Spleen (tissue), 11 donors: ENCODE results near the gene PTPRCAP. TPM values are rescaled to one million over a fixed set of nuclear protein-coding genes. Genes with fewer than 3 reads are reported as not detected.

ENCODE experiments used
- DNase-seq: peaks from one replicate; pipeline ENCODE4 v3.0.0-alpha.2; 2020
- H3K27ac ChIP-seq, 8 donors: fragments of 200-600 bp; sonication (generic) in 7 of 8; 1 replicate in 4 of 8; 2 replicates in 4 of 8; pipeline versions ENCODE4 v1.5.0 to v1.8.0; 2016 to 2021; ENCODE audit warnings: inconsistent platforms in 4 of 8, mild to moderate bottlenecking in 4 of 8, moderate library complexity in 1 of 8
- H3K27me3 ChIP-seq, 7 donors: fragments of 200-600 bp; sonication (generic) in 6 of 7; replicated peaks in 1 of 7; 1 replicate in 4 of 7; 2 replicates in 3 of 7; pipeline versions ENCODE4 v1.5.0 to v1.8.0; 2016 to 2021; ENCODE audit warnings: inconsistent platforms in 3 of 7, mild to moderate bottlenecking in 1 of 7
- H3K36me3 ChIP-seq, 6 donors: fragments of 200-600 bp; sonication (generic) in 5 of 6; 1 replicate in 4 of 6; 2 replicates in 2 of 6; pipeline versions ENCODE4 v1.5.0 to v1.8.0; 2016 to 2021; ENCODE audit warnings: inconsistent platforms in 2 of 6
- H3K4me1 ChIP-seq, 6 donors: fragments of 200-600 bp; sonication (generic) in 5 of 6; 1 replicate in 3 of 6; 2 replicates in 3 of 6; pipeline versions ENCODE4 v1.5.0 to v1.8.0; 2016 to 2021; ENCODE audit warnings: inconsistent platforms in 3 of 6
- H3K4me3 ChIP-seq, 8 donors: fragments of 200-600 bp; sonication (generic) in 7 of 8; 1 replicate in 4 of 8; 2 replicates in 4 of 8; pipeline versions ENCODE4 v1.5.0 to v1.8.0; 2016 to 2021; ENCODE audit warnings: inconsistent platforms in 4 of 8, mild to moderate bottlenecking in 4 of 8, moderate library complexity in 2 of 8
- H3K9me3 ChIP-seq, 8 donors: fragments of 200-600 bp; sonication (generic) in 7 of 8; 1 replicate in 4 of 8; 2 replicates in 4 of 8; pipeline versions ENCODE4 v1.5.0 to v1.8.0; 2016 to 2021; ENCODE audit warnings: inconsistent platforms in 4 of 8
- POLR2A ChIP-seq, 3 donors: fragments of 450-650 bp; IDR thresholded peaks; one replicate each; pipeline ENCODE4 v1.5.1; 2017; ENCODE audit warnings: antibody characterized with exemption in 3 of 3, mild to moderate bottlenecking in 1 of 3
- POLR2AphosphoS5 ChIP-seq, 3 donors: sonication (generic); formaldehyde crosslinking; IDR thresholded peaks; one replicate each; pipeline ENCODE4 v1.5.1; 2017; ENCODE audit warnings: antibody characterized with exemption in 3 of 3
- WGBS, 5 donors: extraction: QIAGEN DNeasy Blood & Tissue Kit in 3 of 5; methylation state at CpG; one replicate each; pipeline versions ENCODE4 v1.1.5 to v1.1.7; 2013 to 2018; 5-methylcytosine and 5-hydroxymethylcytosine counted together
- intact Hi-C: fragments of 100-400 bp; cut with DNase I; formaldehyde crosslinking; loops from one replicate; pipeline ENCODE4 v1.15.0; 2023; ENCODE audit warnings: low total_unique reads
- polyA plus RNA-seq, 3 donors: library from polyadenylated mRNA; stranded (reverse); fragments of 200-250 nt; gene quantifications; one replicate each; pipeline ENCODE4 v1.2.1, GENCODE V29; 2013
- total RNA-seq, 7 donors: library from RNA; depleted of rRNA in 3 of 7; stranded (reverse); fragments of >200 nt in 3 of 7; fragmentation: NEBNext Ultra II Directional in 4 of 7; extraction: Animal tissue kit (Norgen Biotek cat#: 25700) in 4 of 7; gene quantifications; one replicate each; pipeline versions ENCODE4 v1.1.0 to v1.2.1, GENCODE V29; 2016 to 2021
- TF ChIP-seq, protein P1 (sequence below), 11 experiments: fragments of 200-600 bp in 7 of 11; fragments of 450-650 bp in 4 of 11; sonication (generic) in 4 of 11; IDR thresholded peaks in 8 of 11; conservative IDR thresholded peaks in 3 of 11; 1 replicate in 7 of 11; 2 replicates in 4 of 11; pipeline versions ENCODE4 v1.4.0 to v1.8.0; 2016 to 2021; ENCODE audit warnings: antibody characterized with exemption in 11 of 11, inconsistent platforms in 4 of 11, mild to moderate bottlenecking in 1 of 11
- donor health status: healthy with polysubstance abuse.
- donor health status: DM: no; HTN: no; CAD: no; lungs with moderate emphysema.
- donor health status: DM: no; HTN: no; CAD: no.
- donor health status: Bipolar disorder and iron deficiency.
- donor health status: healthy.
- donor health status: DM: no; HTN: no; CAD: no.
- donor health status: DM: yes; HTN: yes; CAD: no.

Gene PTPRCAP
- total and polyA plus RNA-seq, 10 donors, result 119 to 557 (median 238) TPM

DNA sequence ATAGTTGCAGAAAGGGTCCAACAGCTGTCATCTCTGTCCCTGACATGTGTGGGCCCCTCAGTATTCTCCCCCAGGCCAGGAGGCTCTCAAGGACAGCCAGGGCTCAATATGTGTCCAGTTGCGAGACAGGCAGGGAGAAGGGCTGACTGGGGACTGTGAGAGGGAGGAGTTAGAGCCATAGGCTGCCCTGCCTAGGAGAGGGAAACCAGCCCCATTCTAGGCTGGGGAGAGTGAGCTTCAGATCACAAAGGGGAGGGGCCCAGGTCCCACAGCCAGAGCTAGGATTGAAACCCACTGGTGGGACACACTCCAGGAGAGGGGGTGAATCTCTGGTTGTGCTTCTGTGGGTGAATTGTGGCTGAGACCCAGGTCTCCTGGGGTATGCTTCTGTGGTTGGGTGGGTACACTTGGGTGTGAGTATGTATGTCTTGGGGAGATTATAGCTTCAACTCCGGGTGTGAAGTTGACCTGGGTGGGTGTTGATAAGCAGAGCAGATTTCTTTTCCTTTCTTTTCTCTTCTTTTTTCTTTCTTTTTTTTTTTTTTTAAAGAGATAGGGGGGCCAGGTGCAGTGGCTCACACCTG lies 24.1 kb downstream of the PTPRCAP start:
- H3K27me3 ChIP-seq, result peaks cover 0 to 61% (median 11%) of the 10 kb centered on the region in 7 donors
- TF ChIP-seq POLR2AphosphoS5 (IDR thresholded peaks at IDR 0.05) (no peak), POLR2A (IDR thresholded peaks at IDR 0.05) (no peak)
- TF ChIP-seq, protein P1, sequence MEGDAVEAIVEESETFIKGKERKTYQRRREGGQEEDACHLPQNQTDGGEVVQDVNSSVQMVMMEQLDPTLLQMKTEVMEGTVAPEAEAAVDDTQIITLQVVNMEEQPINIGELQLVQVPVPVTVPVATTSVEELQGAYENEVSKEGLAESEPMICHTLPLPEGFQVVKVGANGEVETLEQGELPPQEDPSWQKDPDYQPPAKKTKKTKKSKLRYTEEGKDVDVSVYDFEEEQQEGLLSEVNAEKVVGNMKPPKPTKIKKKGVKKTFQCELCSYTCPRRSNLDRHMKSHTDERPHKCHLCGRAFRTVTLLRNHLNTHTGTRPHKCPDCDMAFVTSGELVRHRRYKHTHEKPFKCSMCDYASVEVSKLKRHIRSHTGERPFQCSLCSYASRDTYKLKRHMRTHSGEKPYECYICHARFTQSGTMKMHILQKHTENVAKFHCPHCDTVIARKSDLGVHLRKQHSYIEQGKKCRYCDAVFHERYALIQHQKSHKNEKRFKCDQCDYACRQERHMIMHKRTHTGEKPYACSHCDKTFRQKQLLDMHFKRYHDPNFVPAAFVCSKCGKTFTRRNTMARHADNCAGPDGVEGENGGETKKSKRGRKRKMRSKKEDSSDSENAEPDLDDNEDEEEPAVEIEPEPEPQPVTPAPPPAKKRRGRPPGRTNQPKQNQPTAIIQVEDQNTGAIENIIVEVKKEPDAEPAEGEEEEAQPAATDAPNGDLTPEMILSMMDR (IDR thresholded peaks at IDR 0.05 in 8 of 11, conservative IDR thresholded peaks at IDR 0.05 in 3 of 11), result no peak
- intact Hi-C loops, result no loop called here
- peaks cover 39 to 99% (median 89%) of the 10 kb centered on the region in 6 donors for H3K4me1 ChIP-seq
- 48 to 80% (median 58%) methylated on average over 2 of the region's 2 CpGs for WGBS, 5 donors
- H3K4me3 ChIP-seq, result no peak overlapping the region
- DNase-seq, result no peak
- peak overlapping the region in 1 of 8 donors; percentile 98 for H3K27ac ChIP-seq
- H3K36me3 ChIP-seq, result peaks cover 0 to 16% (median 0%) of the 10 kb centered on the region in 6 donors
- H3K9me3 ChIP-seq, result no peaks in the 10 kb centered on the region

DNA sequence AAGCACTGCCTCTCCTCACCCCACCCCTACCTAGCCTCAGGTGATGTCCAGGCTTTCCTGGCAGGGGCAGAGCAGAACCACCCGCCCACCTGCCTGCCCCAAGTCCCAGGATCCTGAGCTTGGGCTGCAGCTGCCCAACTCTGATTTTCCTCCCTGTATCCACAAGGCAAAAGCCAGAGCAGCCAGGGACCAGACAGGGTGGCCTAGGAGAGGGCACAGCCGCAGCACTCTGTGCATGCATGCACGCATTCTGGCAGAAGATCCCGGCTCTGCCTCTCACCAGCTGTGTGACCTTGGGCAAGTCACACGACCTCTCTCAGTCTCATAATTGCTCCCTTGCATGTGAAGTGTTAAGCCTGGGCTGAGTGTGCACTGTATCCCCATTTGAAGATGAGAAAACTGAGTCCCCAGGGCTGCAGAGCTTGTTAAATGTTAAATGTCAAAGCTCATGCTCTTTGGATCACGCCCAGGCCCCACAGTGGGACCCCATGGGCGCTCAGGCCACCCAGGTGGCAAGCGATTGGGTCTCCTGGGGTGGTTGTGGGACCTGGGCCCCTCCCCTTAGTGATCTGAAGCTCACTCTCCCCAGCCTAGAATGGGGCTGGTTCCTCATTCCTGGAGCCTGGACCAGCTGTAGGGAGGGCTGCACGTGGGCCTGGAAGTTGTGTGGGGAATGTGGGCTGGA lies 24.8 kb downstream of the PTPRCAP start:
- H3K4me1 ChIP-seq, result peaks cover 40 to 99% (median 89%) of the 10 kb centered on the region in 6 donors
- no peak overlapping the region for H3K4me3 ChIP-seq
- WGBS, 5 donors, result 64 to 80% (median 67%) methylated on average over 5 to 9 of the region's 9 CpGs
- H3K27me3 ChIP-seq, result peaks cover 0 to 61% (median 11%) of the 10 kb centered on the region in 7 donors
- no peaks in the 10 kb centered on the region for H3K9me3 ChIP-seq
- H3K36me3 ChIP-seq, result peaks cover 0 to 22% (median 0%) of the 10 kb centered on the region in 6 donors
- intact Hi-C loops, result no loop called here
- peak overlapping the region in 2 of 8 donors; percentile 98 to 99 for H3K27ac ChIP-seq
- TF ChIP-seq POLR2AphosphoS5 (IDR thresholded peaks at IDR 0.05), result peak in 2 of 3 donors; percentile 7 to 55
- TF ChIP-seq, protein P1 (IDR thresholded peaks at IDR 0.05 in 8 of 11, conservative IDR thresholded peaks at IDR 0.05 in 3 of 11), result no peak
- peak; percentile 75 for DNase-seq

DNA sequence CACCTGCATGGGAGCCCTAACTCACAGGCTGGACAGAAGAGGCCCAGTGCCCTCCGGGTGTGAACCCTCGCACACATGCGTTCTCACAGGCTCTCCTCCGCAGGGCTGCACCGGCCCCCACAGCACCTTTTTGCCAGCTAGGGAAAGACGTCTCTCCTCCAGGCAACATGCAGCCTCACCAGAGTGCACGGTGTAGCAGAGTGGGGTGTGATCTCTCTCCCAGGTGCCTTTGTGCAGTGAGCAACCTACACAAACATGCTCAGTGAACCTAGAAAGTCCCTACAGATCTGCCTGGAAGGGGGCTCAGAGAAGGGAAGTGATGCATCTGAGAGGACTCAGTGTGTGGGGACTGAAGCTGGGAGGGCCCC lies 25.7 kb downstream of the PTPRCAP start:
- Histone ChIP-seq H3K4me3 (peak overlapping the region in 1 of 8 donors; percentile 7), H3K27ac (peak overlapping the region in 3 of 8 donors; percentile 7 to 99 (median 98)), H3K9me3 (no peaks in the 10 kb centered on the region), H3K27me3 (peaks cover 0 to 61% (median 11%) of the 10 kb centered on the region in 7 donors), H3K4me1 (peaks cover 40 to 99% (median 89%) of the 10 kb centered on the region in 6 donors), H3K36me3 (peaks cover 0 to 31% (median 0%) of the 10 kb centered on the region in 6 donors)
- intact Hi-C loops, result no loop called here
- 59 to 77% (median 66%) methylated on average over 6 to 7 of the region's 7 CpGs for WGBS, 5 donors
- TF ChIP-seq POLR2AphosphoS5 (IDR thresholded peaks at IDR 0.05), result peak; percentile 57 to 71 (median 66)
- TF ChIP-seq, protein P1 (IDR thresholded peaks at IDR 0.05 in 8 of 11, conservative IDR thresholded peaks at IDR 0.05 in 3 of 11), result no peak
- peak; percentile 74 for DNase-seq
